ENCODE measurements around the gene GPR35. TPM values are rescaled to one million over a fixed set of nuclear protein-coding genes. Genes with fewer than 3 reads are reported as not detected.

GPR35 gene
- total RNA-seq, 1 donor from 2014 or later, result 1.5 TPM

DNA sequence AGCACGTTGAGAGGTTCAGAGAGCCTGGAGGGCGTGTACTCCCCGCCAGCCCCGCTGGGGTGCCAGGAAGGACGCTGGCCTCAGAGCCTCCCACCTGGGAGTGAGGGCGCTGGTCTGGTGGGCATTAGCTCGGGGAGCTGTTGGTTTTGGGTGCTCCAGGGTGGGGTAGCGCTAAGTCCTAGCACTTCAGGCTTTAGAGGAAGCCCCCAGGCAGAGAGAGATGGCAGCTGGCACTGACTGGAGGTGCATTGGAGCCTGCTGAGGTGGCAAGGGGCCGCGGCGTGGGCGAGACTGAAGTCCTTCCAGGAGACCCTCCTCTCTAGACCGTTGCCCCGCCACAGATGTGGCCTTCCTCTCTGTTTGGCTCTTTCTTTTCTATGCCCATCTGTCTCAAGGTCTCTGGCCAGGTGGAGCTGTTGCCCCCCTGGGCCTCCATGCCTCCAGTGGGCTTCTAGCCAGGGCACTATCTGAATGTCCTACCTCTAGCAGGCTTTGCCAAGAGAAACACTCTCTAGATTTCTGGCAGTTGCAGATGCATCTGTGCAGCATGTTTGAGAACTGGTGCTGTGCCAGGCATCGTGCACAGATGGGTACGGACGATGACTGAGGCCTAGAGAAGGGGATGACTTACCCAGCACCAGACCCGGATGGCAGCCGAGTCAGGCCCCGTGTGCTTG is 32.1 kb upstream of the GPR35 start:
- Mint-ChIP-seq H3K36me3 (ENCODE audit: unreplicated experiment) (no peaks in the 10 kb centered on the region), H3K27me3 (ENCODE audit: unreplicated experiment) (peaks cover 5% of the 10 kb centered on the region), H3K4me1 (ENCODE audit: low read depth, unreplicated experiment) (peaks cover 4% of the 10 kb centered on the region), H3K9me3 (ENCODE audit: unreplicated experiment) (peaks cover 3% of the 10 kb centered on the region), H3K27ac (ENCODE audit: unreplicated experiment) (no peak overlapping the region), H3K4me3 (ENCODE audit: unreplicated experiment) (no peak overlapping the region)
- no peak for TF ChIP-seq CTCF (IDR thresholded peaks at IDR 0.05; ENCODE audit: partially characterized antibody, unreplicated experiment)
- no peak for DNase-seq

DNA sequence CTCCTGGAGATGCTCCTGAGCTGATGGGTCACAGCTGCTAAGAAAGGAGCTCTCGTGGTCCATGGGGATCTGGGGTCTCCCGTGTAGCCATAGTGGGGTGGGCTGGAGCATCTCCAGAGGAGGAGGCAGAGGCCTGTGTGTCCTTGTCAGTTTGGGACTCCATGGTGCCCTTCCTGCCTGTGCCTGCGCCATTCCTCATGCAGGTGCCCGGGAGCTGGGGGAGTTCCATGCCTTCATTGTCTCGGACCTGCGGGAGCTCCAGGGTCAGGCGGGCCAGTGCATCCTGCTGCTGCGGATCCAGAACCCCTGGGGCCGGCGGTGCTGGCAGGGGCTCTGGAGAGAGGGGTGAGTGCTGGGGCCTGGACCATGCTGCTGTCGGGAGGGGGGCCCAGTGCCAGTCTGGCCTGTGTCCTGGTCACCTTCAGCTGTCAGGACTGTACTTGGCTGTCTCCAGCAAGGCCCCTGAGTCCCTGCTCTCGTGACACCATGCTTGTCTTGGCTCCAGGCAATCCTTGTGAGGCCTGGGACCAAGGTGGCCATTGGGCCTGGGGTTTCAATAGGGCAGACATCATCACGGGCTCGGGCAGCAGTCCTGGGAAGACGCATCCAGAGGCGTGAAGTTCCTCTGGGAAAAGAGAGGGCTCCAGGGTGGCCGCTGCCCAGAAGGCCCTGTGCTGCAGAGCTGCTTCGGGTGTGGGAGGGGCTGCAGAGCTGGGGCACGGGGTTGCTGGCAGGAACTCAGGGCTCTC is 31.4 kb upstream of the GPR35 start:
- no peaks in the 10 kb centered on the region for H3K9me3 Mint-ChIP-seq (ENCODE audit: unreplicated experiment)
- H3K27ac Mint-ChIP-seq (ENCODE audit: unreplicated experiment), result no peak overlapping the region
- DNase-seq, result peak; percentile 15
- no peaks in the 10 kb centered on the region for H3K36me3 Mint-ChIP-seq (ENCODE audit: unreplicated experiment)
- no peaks in the 10 kb centered on the region for H3K27me3 Mint-ChIP-seq (ENCODE audit: unreplicated experiment)
- H3K4me1 Mint-ChIP-seq (ENCODE audit: low read depth, unreplicated experiment), result no peaks in the 10 kb centered on the region
- TF ChIP-seq CTCF (IDR thresholded peaks at IDR 0.05; ENCODE audit: partially characterized antibody, unreplicated experiment), result no peak
- no peak overlapping the region for H3K4me3 Mint-ChIP-seq (ENCODE audit: unreplicated experiment)

DNA sequence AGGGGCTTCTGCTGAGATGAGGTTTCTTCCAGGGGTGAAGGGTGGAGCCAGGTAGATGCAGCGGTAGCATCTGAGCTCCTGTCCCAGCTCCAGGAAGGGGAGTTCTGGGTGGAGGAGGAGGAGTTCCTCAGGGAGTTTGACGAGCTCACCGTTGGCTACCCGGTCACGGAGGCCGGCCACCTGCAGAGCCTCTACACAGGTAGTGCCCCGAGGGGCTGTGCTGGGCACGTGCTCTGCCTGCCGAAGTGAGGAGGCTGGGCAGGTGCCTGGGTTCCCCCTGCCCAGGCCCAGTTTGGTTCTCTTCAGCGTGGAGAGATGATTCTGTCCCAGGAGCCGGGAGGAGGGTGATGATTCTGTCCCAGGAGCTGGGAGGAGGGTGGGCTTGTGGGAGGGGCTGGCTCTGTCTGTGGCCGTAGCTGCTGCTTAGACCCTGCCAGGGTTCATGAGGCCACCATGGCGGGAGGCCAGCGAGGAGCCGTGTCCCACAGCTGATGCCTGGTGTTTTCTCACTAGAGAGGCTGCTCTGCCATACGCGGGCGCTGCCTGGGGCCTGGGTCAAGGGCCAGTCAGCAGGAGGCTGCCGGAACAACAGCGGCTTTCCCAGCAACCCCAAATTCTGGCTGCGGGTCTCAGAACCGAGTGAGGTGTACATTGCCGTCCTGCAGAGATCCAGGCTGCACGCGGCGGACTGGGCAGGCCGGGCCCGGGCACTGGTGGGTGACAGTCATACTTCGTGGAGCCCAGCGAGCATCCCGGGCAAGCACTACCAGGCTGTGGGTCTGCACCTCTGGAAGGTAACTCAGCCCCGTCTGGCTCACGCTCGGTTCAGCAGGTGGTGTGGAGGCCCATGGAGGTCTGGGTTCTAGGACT is 30.5 kb upstream of the GPR35 start:
- Mint-ChIP-seq H3K27me3 (ENCODE audit: unreplicated experiment) (no peaks in the 10 kb centered on the region), H3K9me3 (ENCODE audit: unreplicated experiment) (no peaks in the 10 kb centered on the region), H3K4me3 (ENCODE audit: unreplicated experiment) (no peak overlapping the region), H3K4me1 (ENCODE audit: low read depth, unreplicated experiment) (no peaks in the 10 kb centered on the region), H3K36me3 (ENCODE audit: unreplicated experiment) (no peaks in the 10 kb centered on the region), H3K27ac (ENCODE audit: unreplicated experiment) (no peak overlapping the region)
- peak; percentile 16 for DNase-seq
- TF ChIP-seq CTCF (IDR thresholded peaks at IDR 0.05; ENCODE audit: partially characterized antibody, unreplicated experiment), result no peak

DNA sequence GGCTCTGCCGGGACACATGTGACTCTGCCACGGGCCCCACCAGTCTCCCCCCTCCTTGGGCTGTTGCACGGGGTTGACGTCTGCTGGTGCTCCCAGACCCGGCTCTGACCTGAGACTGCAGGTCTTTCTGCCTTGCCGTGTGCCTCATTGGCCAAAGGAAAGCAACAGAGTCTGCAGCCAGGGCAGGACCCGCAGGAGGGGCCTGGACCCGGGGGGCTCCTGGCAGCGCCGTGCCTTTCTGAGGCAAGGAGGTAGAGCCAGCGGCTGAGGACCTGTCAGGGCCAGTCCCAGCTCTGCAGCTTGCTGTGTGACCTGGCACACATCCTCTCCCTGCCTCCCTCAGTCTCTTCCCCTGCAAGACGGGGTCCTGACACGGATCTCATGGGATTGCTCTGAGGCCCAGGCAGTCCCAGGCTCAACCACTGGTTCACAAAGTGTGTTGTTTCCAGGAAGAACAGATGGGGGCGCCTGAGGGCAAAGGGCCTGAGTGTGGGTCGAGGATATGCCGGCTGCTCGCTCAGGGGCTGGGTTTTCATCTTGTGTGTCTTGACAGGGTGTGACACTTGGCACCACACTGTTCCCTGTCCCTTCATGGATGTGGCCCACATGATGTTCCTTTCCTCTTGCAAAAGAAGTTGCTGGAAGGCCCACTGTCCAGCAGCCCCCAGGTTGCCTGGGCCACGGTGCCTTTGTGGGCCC is 29.8 kb upstream of the GPR35 start:
- Mint-ChIP-seq H3K4me1 (ENCODE audit: low read depth, unreplicated experiment) (no peaks in the 10 kb centered on the region), H3K27me3 (ENCODE audit: unreplicated experiment) (no peaks in the 10 kb centered on the region), H3K27ac (ENCODE audit: unreplicated experiment) (no peak overlapping the region), H3K9me3 (ENCODE audit: unreplicated experiment) (no peaks in the 10 kb centered on the region), H3K36me3 (ENCODE audit: unreplicated experiment) (no peaks in the 10 kb centered on the region), H3K4me3 (ENCODE audit: unreplicated experiment) (no peak overlapping the region)
- no peak for TF ChIP-seq CTCF (IDR thresholded peaks at IDR 0.05; ENCODE audit: partially characterized antibody, unreplicated experiment)
- peak; percentile 80 for DNase-seq
